ENCODE measurements around the gene ELP2.

ELP2 gene

DNA sequence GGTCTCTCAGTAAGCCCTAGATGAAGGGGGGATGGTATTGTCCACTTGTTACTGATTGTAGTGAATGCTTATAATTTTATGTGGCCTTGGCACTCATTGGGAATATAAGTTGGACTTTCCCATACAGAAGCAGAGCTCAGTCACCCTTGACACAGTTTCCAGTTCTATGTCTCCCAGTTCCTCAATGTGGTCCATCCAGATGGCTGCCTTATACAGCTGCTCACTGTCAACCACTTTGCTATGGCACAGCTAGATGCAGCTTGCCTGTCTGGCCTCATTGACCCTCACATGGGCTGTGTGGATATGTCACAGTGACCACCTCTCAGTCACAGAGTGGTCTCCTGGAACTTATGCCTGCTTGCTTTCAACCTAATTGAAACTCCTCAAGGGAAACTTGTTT, 22.2 kb upstream of the ELP2 start:
- ChIA-PET CTCF (interaction anchor here (0.9 to 2.4 kb wide), 2 partner anchors 12 to 13 kb away, joined by 3 to 8 read pairs; no protein-coding TSS in a partner anchor), POLR2A (no interaction called here)
- no peaks in the 10 kb centered on the region for H3K9me3 ChIP-seq (ENCODE audit: control insufficient read depth, insufficient read depth, low read depth, low read length)
- H3K4me3 ChIP-seq (ENCODE audit: low read depth, low read length): no peak overlapping the region
- peaks cover 5 to 42% of the 10 kb centered on the region in 2 experiments; a peak in 2 of 3 replicates for H3K36me3 ChIP-seq (ENCODE audit: control insufficient read depth in 2 of 2, insufficient read depth in 1 of 2, low read length in 2 of 2)
- H3K27ac ChIP-seq (ENCODE audit: extremely low read depth, low read depth, low read length): no peak overlapping the region
- H3K4me1 ChIP-seq (ENCODE audit: control insufficient read depth, insufficient read depth, low read length): no peaks in the 10 kb centered on the region
- TF ChIP-seq ZFP37 (tag by site-specific recombination; IDR thresholded peaks at IDR 0.05) (no peak), ZNF221 (tag by site-specific recombination; IDR thresholded peaks at IDR 0.05; ENCODE audit: borderline replicate concordance) (no peak), ZBTB44 (tag by site-specific recombination; IDR thresholded peaks at IDR 0.05) (no peak), ZNF530 (tag by site-specific recombination; IDR thresholded peaks at IDR 0.05; ENCODE audit: low read depth) (no peak), ZNF37A (tag by site-specific recombination; IDR thresholded peaks at IDR 0.05) (no peak), ZNF114 (tag by site-specific recombination; IDR thresholded peaks at IDR 0.05) (no peak), AEBP2 (tag by site-specific recombination; IDR thresholded peaks at IDR 0.05; ENCODE audit: borderline replicate concordance) (no peak), ZNF48 (tag by site-specific recombination; IDR thresholded peaks at IDR 0.05) (no peak), ZNF830 (tag by site-specific recombination; IDR thresholded peaks at IDR 0.05; ENCODE audit: low read depth) (no peak), ZBTB21 (tag by site-specific recombination; IDR thresholded peaks at IDR 0.05) (no peak), ZNF843 (tag by site-specific recombination; IDR thresholded peaks at IDR 0.05) (no peak), ZXDB (tag by site-specific recombination; IDR thresholded peaks at IDR 0.05) (no peak), ZNF112 (tag by site-specific recombination; IDR thresholded peaks at IDR 0.05) (no peak), ZFP69B (tag by site-specific recombination; IDR thresholded peaks at IDR 0.05) (no peak), ZNF366 (tag by site-specific recombination; conservative IDR thresholded peaks at IDR 0.05) (no peak), PRDM1 (tag by site-specific recombination; IDR thresholded peaks at IDR 0.05) (no peak)
- TF ChIP-seq, protein P1, sequence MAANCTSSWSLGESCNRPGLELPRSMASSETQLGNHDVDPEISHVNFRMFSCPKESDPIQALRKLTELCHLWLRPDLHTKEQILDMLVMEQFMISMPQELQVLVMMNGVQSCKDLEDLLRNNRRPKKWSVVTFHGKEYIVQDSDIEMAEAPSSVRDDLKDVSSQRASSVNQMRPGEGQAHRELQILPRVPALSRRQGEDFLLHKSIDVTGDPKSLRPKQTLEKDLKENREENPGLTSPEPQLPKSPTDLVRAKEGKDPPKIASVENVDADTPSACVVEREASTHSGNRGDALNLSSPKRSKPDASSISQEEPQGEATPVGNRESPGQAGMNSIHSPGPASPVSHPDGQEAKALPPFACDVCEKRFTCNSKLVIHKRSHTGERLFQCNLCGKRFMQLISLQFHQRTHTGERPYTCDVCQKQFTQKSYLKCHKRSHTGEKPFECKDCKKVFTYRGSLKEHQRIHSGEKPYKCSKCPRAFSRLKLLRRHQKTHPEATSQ (tag by site-specific recombination; IDR thresholded peaks at IDR 0.05): no peak

DNA sequence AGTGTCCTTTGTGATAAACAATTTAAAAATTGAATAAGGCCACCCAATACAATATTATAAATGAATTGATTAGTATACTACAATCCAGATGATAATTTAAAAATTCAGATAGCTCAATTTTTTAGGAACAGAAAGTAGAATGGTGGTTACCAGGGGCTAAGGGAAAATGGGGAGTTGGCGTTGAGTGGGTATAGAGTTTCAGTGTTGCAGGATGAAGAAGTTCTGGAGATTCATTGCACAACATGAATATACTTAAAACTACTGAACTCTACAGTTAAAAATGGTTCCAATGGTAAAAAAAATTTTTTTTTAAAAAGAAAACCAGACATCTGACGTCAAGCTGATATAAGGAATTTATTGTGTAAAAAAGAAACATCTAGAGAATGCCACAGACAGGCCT, 21.5 kb upstream of the ELP2 start:
- Histone ChIP-seq H3K9me3 (ENCODE audit: control insufficient read depth, insufficient read depth, low read depth, low read length) (no peaks in the 10 kb centered on the region), H3K27ac (ENCODE audit: extremely low read depth, low read depth, low read length) (no peak overlapping the region), H3K4me3 (ENCODE audit: low read depth, low read length) (no peak overlapping the region), H3K4me1 (ENCODE audit: control insufficient read depth, insufficient read depth, low read length) (no peaks in the 10 kb centered on the region), H3K36me3 (ENCODE audit: control insufficient read depth in 2 of 2, insufficient read depth in 1 of 2, low read length in 2 of 2) (peaks cover 9 to 49% of the 10 kb centered on the region in 2 experiments; a peak in 2 of 3 replicates)
- ChIA-PET POLR2A (no interaction called here), CTCF (interaction anchor here (0.6 to 2.4 kb wide), 5 partner anchors 9 to 102 kb away, joined by 3 to 8 read pairs (median 3); no protein-coding TSS in a partner anchor)
- TF ChIP-seq KLF17 (tag by site-specific recombination; IDR thresholded peaks at IDR 0.05) (no peak), SCRT1 (tag by site-specific recombination; IDR thresholded peaks at IDR 0.05; ENCODE audit: borderline replicate concordance) (no peak), HIC1 (tag by site-specific recombination; IDR thresholded peaks at IDR 0.05) (no peak), ZBTB1 (tag by site-specific recombination; IDR thresholded peaks at IDR 0.05) (no peak), ZFP41 (tag by site-specific recombination; IDR thresholded peaks at IDR 0.05; ENCODE audit: borderline replicate concordance) (no peak), KLF9 (tag by site-specific recombination; IDR thresholded peaks at IDR 0.05; ENCODE audit: low read depth) (no peak)
- TF ChIP-seq, protein P2, sequence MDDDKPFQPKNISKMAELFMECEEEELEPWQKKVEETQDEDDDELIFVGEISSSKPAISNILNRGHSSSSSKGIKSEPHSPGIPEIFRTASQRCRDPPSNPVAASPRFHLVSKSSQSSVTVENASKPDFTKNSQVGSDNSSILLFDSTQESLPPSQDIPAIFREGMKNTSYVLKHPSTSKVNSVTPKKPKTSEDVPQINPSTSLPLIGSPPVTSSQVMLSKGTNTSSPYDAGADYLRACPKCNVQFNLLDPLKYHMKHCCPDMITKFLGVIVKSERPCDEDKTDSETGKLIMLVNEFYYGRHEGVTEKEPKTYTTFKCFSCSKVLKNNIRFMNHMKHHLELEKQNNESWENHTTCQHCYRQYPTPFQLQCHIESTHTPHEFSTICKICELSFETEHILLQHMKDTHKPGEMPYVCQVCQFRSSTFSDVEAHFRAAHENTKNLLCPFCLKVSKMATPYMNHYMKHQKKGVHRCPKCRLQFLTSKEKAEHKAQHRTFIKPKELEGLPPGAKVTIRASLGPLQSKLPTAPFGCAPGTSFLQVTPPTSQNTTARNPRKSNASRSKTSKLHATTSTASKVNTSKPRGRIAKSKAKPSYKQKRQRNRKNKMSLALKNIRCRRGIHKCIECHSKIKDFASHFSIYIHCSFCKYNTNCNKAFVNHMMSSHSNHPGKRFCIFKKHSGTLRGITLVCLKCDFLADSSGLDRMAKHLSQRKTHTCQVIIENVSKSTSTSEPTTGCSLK (tag by site-specific recombination; IDR thresholded peaks at IDR 0.05): no peak
- TF ChIP-seq, protein P3, sequence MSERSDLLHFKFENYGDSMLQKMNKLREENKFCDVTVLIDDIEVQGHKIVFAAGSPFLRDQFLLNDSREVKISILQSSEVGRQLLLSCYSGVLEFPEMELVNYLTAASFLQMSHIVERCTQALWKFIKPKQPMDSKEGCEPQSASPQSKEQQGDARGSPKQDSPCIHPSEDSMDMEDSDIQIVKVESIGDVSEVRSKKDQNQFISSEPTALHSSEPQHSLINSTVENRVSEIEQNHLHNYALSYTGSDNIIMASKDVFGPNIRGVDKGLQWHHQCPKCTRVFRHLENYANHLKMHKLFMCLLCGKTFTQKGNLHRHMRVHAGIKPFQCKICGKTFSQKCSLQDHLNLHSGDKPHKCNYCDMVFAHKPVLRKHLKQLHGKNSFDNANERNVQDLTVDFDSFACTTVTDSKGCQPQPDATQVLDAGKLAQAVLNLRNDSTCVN (tag by site-specific recombination; optimal IDR thresholded peaks at IDR 0.05): no peak
